Upper lobe of right lung (tissue), 1 donor: ENCODE data around the gene NAA60. TPM values are rescaled to one million over a fixed set of nuclear protein-coding genes. Genes with fewer than 3 reads are reported as not detected.

Source experiments
- ATAC-seq: fragments of 200-7000 bp; cut with Tn5 transposase; one replicate; pipeline ENCODE4 v1.9.1; 2020; ENCODE audit warnings: mild to moderate bottlenecking, moderate library complexity
- DNase-seq: peaks from one replicate; pipeline ENCODE4 v3.0.0-alpha.2; 2020
- H3K27ac ChIP-seq: fragments of 200-600 bp; one replicate; pipeline ENCODE4 v1.8.0; 2022
- H3K27me3 ChIP-seq: fragments of 200-600 bp; one replicate; pipeline ENCODE4 v1.8.0; 2022; ENCODE audit warnings: mild to moderate bottlenecking
- H3K36me3 ChIP-seq: fragments of 200-600 bp; one replicate; pipeline ENCODE4 v1.8.0; 2022
- H3K4me1 ChIP-seq: fragments of 200-600 bp; one replicate; pipeline ENCODE4 v1.8.0; 2022
- H3K4me3 ChIP-seq: fragments of 200-600 bp; one replicate; pipeline ENCODE4 v1.8.0; 2022; ENCODE audit warnings: mild to moderate bottlenecking
- H3K9me3 ChIP-seq: fragments of 200-600 bp; one replicate; pipeline ENCODE4 v1.8.0; 2022
- intact Hi-C: fragments of 100-400 bp; cut with DNase I; formaldehyde crosslinking; loops from one replicate; pipeline ENCODE4 v1.11.0; 2022
- total RNA-seq: library from RNA; stranded (reverse); fragmentation: NEBNext Ultra II Directional; extraction: Animal tissue kit (Norgen Biotek cat#: 25700); gene quantifications from one replicate; pipeline ENCODE4 v1.2.1, GENCODE V29; 2021
- TF ChIP-seq, protein P1 (sequence below): fragments of 200-600 bp; IDR thresholded peaks from one replicate; pipeline ENCODE4 v1.8.0; 2022; ENCODE audit warnings: antibody characterized with exemption
- donor health status: DM: no; HTN: yes; CAD: no; lungs with severe emphysema.

NAA60 gene
- total RNA-seq, 1 donor from 2014 or later = 56.2 TPM

DNA sequence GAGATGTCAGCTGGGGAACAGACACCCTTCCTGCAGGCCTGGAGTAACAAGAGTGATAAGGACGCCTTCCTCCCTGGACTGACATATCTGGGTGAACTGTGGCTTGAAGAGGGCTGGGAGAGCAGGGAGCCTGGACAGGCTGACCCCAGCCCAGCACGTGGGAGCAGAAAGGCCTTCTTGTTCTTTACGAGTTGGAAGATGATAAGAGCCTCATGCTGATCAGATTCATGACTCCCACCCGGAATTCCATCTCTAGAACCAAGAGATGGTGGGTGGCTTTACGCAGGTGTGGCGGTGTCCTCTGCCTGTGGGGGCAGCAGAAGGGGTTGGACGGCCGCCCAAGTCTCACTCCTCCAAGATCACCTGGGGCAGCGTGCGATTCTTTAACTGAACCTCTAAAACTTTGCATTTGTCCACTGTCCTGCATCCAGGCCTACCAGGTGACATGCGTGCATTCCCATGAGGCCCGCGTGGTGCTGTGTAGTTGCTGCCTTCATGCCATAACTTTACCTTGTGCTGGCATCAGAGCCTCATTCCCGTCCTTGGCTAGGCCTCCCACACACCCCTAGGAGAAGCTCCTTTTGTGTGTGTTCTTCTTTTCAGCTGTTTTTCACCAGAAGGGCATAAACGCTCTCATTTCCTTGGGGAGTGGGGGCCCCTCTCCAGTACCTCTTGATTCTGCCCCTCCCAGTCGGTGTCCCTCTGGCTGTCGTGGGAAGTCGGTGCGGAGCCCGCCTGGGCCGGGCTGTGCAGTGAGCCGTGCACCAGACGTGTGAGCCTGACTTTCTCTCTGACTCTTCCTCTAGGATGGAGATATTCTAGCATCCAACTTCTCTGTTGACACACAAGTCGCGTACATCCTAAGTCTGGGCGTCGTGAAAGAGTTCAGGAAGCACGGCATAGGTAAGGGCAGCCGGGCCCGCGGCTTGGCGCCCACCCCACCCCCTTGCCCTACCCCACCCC is 38.5 kb downstream of the NAA60 start:
- Histone ChIP-seq H3K4me3 (no peak overlapping the region), H3K9me3 (no peaks in the 10 kb centered on the region), H3K4me1 (no peaks in the 10 kb centered on the region), H3K36me3 (peaks cover 75% of the 10 kb centered on the region), H3K27me3 (no peaks in the 10 kb centered on the region), H3K27ac (no peak overlapping the region)
- intact Hi-C loops = no loop called here
- TF ChIP-seq, protein P1, sequence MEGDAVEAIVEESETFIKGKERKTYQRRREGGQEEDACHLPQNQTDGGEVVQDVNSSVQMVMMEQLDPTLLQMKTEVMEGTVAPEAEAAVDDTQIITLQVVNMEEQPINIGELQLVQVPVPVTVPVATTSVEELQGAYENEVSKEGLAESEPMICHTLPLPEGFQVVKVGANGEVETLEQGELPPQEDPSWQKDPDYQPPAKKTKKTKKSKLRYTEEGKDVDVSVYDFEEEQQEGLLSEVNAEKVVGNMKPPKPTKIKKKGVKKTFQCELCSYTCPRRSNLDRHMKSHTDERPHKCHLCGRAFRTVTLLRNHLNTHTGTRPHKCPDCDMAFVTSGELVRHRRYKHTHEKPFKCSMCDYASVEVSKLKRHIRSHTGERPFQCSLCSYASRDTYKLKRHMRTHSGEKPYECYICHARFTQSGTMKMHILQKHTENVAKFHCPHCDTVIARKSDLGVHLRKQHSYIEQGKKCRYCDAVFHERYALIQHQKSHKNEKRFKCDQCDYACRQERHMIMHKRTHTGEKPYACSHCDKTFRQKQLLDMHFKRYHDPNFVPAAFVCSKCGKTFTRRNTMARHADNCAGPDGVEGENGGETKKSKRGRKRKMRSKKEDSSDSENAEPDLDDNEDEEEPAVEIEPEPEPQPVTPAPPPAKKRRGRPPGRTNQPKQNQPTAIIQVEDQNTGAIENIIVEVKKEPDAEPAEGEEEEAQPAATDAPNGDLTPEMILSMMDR = no peak
- ATAC-seq = no peak
- DNase-seq = no peak

DNA sequence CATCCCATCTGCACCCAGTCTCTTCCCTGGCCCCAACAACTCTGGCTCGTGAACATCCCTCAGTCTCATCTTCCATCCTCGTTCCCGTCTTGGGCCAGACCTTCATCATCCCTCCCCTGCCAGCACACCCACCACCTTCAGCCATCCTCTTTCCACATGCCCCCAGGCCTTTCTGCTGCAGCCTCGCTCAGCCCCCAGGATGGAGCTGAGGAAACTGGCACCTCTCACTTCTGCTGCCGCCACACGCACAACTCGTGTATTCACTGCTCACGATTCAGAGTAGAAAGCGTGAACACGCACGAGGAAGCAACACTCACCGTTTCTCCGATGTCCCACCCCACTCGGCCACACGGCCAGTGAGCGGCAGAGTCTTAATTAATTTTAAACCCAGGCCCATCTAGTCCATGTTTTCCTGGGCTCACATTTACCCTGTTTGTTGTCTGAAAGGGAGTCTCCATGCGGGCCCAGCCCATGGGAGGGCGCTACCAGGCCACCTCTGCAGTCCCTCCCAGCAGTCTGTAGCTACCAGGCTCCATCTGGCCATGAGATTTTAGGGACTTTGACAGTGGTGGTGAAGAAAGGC is 39.3 kb downstream of the NAA60 start:
- ATAC-seq = no peak
- no peak for DNase-seq
- Histone ChIP-seq H3K4me3 (no peak overlapping the region), H3K27ac (no peak overlapping the region), H3K9me3 (no peaks in the 10 kb centered on the region), H3K27me3 (no peaks in the 10 kb centered on the region), H3K4me1 (no peaks in the 10 kb centered on the region), H3K36me3 (peaks cover 75% of the 10 kb centered on the region)
- intact Hi-C loops = no loop called here
- TF ChIP-seq, protein P1 = no peak

DNA sequence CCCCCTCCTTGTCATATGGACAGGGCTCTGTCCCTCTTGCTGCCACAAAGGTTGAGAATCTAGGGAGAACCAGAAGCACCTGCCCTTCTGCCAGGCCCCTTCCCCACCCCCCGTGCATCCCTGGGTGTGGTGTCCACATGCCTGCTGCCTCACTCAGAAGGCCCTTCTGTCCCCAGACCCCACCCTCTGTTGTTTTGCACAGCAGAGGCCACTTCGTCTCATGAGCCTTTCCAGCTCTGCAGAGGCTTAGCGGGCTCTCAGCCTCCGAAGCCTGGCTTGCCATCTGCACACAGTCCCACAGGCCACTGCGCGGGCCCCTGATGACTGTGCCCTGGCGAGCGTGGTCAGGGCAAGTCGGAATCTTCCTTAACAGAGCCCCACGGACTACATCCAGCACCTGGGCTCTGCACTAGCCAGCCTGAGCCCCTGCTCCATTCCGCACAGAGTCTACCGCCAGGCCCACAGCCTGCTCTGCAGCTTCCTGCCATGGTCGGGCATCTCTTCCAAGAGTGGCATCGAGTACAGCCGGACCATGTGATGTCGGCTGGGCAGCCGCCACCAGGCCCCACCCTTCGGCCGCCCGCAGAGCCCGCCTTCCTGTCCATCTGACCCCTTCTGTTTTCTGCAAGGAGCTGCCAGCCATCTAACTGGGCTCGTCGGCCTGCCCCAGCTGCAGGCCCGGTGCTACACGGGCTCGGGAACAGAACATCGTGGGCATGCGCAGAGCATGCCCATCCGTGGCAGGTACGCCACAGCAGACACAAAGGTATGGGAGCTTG is 41.0 kb downstream of the NAA60 start:
- H3K4me3 ChIP-seq = no peak overlapping the region
- H3K27me3 ChIP-seq = no peaks in the 10 kb centered on the region
- H3K36me3 ChIP-seq = peaks cover 68% of the 10 kb centered on the region
- TF ChIP-seq, protein P1 = no peak
- intact Hi-C loops = no loop called here
- no peak for ATAC-seq
- no peak overlapping the region for H3K27ac ChIP-seq
- H3K9me3 ChIP-seq = no peaks in the 10 kb centered on the region
- H3K4me1 ChIP-seq = no peaks in the 10 kb centered on the region
- DNase-seq = no peak

DNA sequence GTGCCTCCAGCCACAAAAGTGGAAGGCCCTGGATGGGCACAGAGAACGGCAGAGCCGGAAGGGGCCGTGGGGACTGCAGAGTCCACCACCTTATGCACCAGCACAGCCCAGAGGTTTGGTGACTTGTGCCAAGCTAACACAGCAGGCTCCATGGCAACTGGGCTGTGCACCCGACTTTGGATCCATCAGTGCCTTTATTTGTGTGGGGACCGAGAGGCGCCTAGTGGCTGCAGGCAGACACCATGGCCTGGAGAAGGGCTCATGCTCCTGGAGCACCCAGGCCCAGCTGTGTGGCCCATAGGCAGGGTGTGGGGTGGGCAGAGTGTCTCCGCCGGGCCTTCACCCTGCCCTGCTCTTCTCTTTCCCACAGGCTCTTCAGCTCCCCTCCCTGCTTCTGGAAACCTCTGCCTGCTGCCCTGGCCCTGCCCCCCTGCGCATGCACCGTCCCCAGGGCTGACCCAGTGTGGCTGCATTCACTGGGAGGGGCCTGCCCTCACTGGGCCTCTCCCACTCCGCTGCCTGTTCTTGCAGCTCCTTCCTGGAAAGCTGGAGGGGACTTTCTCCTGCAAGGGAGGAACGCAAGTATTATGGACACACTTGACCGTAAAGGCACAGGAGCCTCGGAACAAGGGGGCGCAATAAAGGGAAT is 41.7 kb downstream of the NAA60 start:
- TF ChIP-seq, protein P1 = no peak
- ATAC-seq = no peak
- DNase-seq = no peak
- intact Hi-C loops = no loop called here
- Histone ChIP-seq H3K9me3 (no peaks in the 10 kb centered on the region), H3K4me3 (no peak overlapping the region), H3K4me1 (no peaks in the 10 kb centered on the region), H3K27ac (no peak overlapping the region), H3K27me3 (no peaks in the 10 kb centered on the region), H3K36me3 (peaks cover 62% of the 10 kb centered on the region)

DNA sequence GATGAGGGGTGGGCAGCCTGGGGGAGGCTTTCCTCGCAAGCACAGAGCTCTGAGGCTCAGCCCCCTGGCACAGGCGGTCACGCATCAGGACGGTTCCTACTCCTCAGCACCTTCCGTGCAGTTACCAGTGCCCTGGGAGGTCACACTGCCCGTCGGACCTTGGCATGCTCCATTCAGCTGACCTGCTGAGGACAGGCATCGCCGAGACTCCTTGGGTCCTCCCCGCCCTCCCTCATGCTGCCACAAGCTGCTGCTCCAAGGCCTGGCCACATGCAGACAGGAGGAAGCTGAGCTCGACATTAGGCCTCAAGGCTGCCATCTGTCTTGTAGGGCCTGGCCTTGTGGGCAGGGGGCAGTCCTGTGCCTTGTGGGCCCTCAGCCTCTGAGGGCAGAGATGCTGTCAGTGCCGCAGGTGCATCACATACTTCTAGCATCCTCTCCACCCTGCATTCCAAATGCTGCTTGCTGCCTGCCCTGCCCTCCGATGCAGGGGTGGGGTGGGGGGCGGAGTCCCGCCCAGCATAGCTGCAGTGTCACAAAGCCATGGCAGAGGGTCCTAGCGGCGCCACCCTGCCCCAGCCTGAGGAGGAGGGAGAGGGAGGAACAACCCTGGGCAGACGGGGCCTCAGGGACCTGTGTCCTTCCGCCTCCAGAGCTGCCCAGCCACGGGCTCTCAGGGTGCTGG is 42.5 kb downstream of the NAA60 start:
- intact Hi-C loops = no loop called here
- ATAC-seq (no peak), DNase-seq (no peak)
- H3K4me1 ChIP-seq = no peaks in the 10 kb centered on the region
- H3K27me3 ChIP-seq = no peaks in the 10 kb centered on the region
- no peak overlapping the region for H3K4me3 ChIP-seq
- H3K27ac ChIP-seq = no peak overlapping the region
- H3K36me3 ChIP-seq = peaks cover 56% of the 10 kb centered on the region
- no peaks in the 10 kb centered on the region for H3K9me3 ChIP-seq
- TF ChIP-seq, protein P1 = no peak
